Measurements from ENCODE around the gene KCNF1. TPM values are rescaled to one million over a fixed set of nuclear protein-coding genes. Genes with fewer than 3 reads are reported as not detected.
"Not testable (repeated sequence)": the region's sequence is repeated elsewhere in the genome, so short reads cannot be mapped to it uniquely, and the experiment has no call there.

Gene KCNF1
- polyA plus RNA-seq, 5 donors = 1.0 to 2.9 (median 1.3) TPM

DNA sequence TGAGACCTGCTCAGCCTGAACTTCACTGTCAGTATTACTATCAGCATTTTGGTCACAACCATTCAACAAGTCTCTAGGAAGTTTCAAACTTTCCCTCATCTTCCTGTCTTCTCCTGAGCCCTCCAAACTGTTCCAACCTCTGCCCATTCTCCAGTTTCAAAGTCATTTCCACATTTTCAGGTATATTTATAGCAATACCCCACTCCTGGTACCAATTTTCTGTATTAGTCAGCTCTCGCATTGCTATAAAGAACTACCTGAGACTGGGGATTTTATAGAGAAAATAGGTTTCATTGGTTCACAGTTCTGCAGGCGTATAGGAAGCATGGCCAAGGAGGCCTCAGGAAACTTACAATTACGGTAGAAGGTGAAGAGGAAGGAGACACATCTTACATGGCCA, 27.3 kb downstream of the KCNF1 start:
- DNase-seq = no peak

DNA sequence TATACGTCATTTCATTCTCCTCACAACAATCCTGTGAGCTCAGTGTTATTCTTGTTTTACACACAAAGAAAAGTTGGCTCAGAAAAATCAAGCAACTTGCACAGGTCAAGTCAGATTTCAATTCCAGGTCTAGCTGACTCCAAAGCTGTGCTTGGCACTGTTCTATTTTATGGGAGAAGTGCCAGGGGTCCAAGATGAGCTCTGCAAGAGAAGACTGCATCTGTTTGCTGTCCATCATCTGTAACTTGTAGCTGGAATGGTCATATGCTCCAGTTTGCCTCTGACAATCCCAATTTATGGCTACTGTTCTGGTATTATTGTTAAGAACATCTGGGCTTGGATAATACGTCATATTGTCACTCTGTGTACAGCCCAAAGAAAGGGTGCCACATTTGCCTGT, 28.9 kb downstream of the KCNF1 start:
- no peak for DNase-seq

DNA sequence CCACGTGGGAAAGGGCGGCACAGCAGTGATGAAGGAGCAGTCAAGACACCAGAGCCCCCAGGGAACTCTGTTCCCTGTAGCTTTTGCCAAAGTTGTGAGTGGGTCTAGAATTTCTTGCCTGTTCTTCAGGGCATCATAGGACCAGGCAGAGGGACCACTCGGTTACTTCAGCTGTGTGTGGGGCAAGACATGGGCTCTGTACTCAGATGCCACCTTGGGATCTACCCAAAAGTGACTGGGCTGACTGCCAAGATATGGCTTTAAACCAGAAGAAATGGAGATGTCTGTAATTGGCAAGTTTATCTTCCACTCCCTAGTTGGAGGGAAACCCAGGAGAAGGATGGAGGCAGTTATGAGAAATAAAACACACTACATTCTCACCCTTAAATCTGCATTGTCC, 29.6 kb downstream of the KCNF1 start:
- DNase-seq = no peak

DNA sequence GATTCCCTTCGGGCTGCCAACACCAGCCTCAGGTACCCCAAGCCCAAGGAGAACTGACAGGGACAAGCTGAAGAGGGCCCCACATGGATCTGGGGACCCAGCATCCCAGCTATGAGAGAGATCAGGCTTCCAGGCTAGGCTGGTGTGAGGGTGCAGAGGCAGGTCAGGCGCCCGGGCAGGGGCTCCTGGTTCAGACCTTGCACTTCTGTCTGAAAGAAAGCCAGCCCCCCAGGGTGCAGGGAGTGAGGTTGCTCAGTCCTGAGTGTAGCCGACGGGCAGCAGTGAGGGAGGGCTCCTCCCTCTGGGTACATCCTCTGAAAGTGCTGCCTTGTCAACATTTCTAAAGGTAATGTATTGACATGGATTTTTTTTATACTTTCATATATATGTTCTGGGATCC, 33.1 kb downstream of the KCNF1 start:
- DNase-seq = no peak

DNA sequence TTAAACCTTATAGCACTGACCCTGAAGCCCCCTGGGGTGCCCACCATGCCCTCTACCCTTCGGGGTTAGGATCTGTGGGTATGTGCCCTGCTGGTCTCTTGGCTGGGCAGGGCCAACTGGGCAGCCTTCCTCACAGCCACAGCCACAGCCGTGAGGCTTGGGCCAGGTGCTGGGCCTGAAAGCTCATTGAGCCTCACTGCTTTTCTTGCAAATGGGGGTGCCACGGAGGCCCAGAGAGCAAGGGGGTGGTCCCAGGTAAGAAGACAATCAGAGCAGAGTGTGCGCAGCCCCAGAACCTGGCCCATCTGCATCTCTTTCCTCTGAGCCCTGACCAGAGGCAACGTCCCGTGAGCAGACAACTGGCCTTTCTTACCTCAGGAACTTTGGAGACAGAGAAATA, 34.7 kb downstream of the KCNF1 start:
- DNase-seq = no peak

DNA sequence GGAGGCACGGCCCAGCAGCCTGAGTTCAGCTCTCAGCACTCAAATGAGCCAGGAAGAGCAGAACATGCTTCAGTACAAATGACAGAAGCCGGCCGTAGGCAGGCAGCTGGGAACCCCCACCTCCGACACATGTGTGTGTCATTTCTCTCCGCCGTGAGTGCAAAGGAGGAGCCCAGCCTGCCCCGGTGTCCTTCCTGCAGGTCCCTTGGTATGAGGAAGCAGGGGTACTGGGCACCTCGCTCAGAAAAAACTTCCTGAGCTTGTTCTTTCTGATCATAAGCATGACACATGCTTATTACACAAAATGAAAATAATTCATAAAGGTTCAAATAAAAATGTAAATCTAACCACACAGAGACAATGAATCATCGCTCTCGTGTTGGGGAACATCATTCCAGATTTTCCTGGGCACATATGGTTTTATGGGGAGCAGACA, 35.3 kb downstream of the KCNF1 start:
- DNase-seq = no peak

DNA sequence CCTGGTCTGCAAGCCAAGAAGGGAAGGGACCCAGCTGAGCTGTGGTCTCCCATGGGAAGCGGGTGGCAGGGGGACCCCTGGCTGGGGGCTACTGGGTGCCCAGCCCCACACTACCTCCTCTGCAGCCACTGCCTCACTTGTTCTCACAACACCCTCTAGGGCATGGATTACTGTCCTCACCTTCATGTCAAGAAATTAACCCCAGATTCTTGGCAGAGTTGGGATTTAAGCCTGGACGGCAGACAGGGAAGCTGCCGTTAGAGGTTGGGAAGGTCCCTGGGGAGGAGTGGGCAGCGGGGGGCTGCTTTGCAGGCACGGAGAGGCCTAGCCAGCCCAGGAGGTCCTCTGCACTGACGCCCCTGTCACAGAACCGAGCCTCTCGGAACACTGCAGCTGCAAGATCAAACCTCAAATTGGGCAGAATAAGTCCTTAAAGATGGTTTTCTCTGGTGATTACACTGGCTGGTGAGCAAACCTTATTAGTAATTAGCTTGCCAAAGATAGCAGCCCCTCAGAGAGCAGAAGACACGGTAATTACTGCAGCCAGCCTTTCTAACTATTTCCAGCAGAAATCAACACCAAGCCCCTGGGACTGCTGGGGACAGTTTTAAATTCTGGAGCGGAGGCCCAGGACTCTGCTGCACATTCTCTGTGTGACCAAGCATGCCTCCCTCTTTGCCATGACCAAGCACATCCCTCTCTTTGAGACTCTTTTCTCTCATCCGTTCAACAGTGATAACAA, 35.9 kb downstream of the KCNF1 start:
- no peak for DNase-seq

DNA sequence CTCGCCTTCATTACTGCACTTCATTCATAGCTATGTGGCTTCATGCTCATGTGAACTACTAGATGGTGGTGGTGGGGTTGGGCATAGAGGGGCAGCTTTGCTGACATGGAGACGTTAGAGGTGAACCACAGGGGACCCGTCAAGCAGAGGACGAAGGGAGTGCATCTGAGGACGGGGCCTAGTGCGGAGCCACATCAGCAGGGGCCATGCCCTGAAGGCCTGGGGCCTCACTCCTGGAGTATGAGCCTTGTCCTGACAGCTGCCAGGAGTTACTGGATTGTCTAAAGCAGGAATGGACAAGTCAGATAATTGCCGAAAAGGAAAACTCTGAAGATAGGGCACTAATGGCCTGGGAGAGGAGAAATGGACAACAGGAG, 36.4 kb downstream of the KCNF1 start:
- no peak for DNase-seq

DNA sequence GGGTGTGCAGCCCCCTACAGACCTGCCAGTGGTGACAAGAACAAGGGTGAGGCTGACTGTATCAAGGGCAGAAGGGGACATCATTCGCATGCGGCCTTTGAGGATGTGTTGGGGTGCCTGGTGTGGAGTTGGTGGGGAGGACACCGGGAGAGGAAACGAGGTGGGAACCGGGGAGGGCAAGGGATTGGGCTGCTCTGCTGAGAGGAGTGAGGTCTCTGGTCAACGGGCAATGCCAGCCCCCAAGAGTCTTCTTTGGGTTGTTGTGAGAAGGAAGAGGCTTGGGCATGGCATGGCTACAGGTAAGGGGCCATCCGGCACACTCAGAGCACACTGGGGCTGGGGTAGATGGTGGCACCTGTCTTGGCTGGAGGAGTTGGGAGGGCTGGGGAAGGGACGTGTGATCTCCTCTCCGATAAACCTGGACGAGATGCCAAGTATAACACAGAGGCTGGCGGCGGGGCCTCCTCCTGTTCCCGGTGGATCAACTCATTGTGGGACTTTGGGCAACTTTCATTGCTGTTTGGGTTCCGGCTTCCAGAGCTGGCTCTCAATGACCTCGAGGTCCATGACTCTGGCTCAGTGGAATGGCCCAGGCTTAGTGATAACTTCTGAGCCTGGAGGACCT, 37.0 kb downstream of the KCNF1 start:
- DNase-seq = no peak

DNA sequence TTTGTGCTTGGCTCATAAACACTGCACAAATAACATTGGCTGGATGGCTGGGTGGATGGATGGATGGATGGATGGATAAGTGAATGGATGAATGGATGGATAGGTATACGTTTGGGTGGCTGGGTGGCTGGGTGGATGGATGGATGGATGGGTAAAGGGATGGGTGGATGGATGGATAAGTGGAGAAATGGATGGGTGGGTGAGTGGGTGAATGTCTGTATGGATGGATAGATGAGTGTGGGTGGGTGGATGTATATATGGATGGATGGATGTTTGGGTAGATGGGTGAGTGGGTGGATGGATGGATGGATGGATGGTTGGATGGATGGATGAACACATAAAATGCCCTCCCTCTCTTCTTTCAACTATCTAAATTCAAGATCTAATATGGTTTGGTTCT, 38.1 kb downstream of the KCNF1 start:
- DNase-seq = no peak

DNA sequence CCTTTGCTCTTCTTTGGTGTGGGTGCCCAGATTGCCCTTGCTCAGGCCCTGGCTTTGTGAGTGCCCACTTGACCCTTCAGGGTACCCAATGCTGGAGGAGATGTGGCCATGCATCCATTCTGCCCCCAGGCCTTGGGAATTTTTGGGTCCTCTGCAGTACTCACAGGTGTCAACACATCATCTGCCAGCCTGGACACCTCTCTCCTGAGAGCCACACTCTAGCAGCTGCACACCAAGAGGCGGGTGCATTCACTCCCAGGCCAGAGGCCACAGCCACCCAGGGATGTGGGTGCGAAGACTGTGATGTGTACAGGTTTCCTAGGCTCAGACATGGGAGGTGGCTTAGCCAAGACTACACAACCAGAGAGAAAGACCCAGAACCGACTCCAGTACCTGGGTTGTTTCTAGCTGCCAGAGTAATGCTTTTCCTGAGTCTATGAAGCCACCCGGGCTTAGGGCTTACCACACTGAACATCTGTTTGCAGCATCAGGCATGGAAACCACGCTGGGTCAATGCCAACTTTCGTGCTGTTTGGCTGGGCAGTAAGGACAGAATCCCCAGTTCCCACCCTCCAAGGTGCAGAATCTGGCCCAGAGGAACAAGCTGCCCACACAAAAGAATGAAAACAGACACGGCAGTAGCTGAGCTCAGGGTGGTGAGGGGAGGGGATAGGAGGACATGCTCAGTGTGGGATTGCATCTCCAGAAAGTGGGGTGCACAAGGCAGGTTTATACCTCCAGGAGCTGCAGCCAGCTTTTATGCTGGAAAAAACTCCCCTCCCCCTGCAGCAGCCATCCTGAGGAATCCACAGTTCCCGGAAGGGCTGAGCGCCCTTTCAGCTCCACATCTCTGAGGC, 40.1 kb downstream of the KCNF1 start:
- DNase-seq = no peak

DNA sequence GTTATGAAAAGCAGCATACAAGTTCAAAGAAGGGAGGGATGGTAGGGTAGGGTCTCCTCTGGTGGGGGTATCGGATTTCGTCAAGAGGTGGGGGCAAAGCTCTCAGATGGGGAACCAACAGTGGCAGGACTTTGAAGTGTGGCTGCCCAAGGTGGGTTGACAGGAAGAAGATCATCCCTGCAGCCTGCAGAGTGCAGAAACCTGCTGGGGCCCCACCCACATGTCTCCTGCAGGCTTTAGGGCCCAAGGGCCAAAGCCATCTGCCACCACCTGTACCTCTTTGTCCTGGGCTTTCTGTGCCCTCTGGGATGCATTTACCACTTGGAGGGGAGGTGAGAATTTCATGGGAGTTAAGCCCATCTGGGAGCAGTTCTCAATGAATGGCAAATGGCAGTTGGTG, 42.7 kb downstream of the KCNF1 start:
- DNase-seq = no peak

DNA sequence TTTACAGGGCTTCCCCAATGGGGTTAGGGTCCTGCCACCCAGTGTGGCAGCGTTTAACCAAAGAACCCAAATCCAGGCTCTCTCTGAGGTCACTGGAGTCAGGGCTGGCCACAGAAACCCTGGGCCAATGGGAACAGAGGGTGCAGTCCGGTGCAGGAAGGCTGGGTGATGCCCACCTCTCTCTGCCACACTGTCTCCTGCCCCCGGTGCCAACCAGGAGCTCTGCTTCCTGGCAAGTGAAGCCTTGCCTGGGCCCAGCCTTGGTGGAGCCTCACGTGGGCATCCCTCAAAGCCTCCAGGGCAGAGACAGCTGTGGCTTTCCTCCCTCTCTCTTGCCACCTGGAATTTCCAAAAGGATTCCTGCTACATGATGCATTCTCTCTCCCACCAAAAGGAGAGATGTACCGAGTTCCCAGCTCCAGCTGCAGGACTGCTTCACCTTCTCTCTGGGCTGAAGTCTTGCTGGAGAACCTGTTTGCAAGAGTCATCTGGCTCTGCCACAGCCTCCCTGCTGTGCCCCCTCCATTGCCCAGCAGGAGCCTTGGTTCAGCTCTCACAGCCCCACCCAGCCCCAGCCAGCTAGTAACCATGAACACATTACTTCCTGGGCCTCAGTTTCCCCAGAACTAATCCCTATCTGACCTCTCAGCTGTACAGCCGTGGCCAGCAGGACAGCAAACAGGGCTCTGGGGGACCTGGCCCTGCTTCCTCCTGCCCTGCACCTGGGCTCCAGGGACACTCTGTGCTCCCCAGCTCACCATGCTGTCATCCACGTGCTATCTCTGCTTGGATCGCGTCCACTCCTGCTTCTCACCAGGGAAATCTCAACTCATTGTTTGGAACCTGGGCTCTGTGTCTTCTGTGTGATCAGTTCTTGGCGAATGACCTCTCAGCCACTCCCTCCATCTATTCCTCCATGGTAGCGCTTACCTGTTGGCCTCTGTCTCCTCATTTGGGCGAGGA, 43.4 kb downstream of the KCNF1 start:
- no peak for DNase-seq

DNA sequence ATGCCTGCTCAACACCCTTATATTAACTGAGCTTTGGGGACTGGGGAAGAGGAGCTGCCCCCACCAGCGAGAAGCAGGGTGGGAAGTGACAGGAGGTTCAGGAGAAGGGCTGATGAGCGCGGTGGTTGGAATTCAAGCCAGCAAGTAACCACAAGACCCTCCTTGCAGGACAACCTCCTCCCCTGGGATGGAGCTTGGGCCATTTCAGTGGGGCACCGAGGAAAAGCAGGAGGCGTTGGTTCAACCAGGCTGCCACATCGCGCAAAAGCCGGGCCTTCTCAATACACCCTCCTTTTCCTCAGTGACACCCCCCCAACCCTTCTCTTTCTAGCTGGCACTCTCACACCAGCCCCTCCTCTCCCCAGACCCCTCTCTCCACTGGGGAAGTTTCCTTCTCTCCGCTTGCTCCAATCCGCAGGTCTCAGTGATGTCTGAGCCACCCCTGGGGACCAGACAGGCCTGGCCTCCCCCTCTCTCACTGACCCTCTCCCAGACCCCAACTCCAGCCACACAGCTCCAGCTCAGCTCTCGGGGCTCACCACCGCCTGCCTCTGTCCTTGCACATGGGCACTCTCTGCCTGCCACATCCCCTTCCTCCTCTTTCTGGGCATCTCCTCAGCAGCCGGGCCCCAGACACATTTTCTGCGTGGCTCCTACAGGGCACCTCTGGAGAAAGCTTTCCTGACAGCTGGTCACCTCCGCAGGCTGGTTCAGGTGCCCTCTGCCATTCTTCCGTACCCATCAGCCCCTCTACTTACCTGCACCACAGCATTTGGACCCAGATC, 44.5 kb downstream of the KCNF1 start:
- no peak for DNase-seq

DNA sequence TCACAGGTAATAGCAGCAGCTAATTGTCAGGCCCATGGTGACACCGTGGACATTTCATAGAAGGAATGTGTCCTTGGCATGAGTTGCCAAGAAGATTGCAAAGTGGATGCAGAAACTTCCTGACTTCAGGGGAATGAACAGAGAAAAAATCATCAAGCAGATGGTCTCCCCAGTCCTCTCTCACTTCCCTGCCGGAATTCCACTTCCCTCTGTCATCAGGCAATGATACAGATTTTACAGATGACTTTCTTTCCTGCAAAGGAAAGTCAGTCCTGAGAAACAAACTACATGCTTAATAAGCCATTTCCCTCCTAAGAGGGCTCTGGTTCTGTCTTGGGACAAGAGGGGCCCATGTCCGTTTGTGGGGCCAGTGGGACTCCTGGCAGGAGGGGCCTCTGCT, 45.7 kb downstream of the KCNF1 start:
- no peak for DNase-seq

DNA sequence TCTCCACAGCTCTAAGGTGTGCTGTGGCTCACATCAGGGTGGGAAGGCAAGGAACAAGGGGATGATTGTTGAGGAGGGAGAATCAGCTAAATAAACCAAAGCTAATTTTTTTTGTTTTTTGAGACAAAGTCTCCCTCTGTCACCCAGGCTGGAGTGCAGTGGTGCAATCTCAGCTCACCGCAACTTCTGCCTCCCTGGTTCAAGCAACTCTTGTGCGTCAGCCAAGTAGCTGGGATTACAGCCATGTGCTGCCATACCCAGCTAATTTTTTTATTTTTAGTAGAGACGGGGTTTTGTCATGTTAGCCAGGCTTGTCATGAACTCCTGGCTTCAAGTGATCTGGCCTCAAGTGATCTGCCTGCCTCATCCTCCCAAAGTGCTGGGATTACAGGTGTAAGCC, 46.7 kb downstream of the KCNF1 start:
- not testable (repeated sequence) for DNase-seq

DNA sequence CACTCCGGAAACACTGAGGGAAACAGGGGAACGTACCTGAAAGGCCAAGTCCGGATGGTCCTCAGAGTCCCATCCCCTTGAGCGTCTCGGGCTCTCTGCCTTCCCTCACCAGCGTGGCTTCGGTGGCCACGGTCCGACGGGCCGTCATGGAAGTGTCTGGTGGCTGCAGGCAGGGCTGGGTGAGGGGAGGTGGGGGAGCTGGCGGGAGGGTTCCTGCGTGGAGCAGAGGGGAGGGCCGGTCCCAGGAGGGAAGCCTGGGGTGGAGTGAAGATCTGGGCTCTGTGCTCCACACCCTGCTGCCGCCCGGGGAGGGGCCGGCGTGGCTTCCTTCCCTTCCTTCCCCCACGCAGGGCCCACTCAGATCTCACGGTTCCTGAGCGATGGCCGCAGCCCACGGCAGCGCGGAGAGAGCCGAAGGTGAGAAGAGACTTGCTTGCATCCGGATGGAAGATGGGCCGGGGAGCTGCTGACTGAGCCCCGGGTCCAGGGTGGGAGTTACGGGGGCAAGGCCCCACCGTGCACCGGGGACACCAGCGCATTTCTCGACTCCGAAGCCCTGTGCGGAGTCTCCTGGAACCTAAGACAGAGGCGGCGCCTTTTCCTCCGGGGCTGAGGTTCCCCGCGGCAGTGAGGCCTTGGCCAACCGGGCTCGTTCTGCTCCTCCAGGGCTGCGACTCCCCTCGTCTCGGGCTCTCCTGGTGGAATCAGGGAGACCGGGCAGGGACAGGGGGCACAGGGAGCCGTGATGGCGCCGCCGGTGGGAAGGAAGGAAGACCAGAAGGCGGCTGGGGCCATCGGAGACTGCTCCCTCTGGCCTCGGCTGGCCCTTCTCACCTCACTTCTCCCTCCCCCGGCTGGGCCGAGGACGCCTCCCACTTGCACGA, 49.1 kb downstream of the KCNF1 start:
- DNase-seq = no peak

DNA sequence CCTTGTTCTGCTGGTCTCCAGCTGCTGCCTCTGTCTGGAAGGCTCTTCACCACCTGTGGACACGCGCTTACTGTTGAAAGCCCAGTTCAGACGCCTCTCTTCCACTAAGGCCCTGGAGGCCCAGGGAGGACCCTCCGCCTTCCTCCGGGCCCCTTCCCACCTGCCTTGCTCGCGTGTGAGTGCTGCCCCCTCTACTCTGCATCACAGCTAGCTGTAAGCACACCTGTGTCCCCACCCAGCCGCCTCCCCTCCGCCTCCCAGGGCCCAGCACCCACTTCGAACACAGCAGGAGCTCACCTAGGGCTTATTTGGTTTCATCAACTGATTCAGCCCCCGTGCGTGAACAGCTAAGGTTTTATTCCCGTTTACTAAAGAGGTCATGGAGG, 49.7 kb downstream of the KCNF1 start:
- DNase-seq = no peak

DNA sequence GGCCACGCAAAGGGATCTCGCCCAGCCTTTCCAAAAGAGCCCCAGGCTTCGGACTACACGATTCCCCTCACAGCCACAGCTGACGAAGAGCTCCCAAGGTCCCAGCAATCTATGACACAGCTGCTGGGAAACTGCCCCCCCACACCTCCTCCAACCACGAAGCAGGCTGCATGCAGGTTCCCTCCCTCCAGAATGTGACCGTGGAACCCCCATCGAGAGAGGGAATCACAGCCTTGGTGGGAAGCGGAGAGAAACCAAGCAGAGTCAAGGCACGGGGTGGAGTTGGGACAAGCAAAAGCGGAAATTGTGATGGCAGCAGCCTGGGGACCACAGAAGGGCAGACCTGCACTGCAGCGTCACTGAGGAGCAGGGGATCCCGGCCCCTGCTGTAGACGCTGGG, 50.3 kb downstream of the KCNF1 start:
- DNase-seq = no peak

DNA sequence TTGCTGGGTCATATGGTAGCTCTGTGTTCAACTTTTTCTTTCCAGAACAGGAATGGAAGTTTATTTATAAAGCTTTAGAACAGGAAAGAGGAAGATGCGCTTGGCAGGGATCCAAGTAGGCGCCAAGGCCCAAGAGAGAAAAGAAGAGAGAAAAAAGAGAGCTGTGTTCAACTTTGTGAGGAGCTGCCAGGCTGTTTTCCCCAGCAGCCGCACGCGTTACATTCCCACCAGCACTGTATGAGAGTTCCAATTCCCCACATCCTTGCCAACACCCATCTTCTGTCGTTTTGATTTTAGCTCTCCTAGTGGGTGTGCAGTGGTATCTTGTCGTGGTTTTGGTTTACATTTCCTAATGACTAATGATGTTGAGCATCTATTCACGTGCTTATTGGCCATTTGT, 51.4 kb downstream of the KCNF1 start:
- DNase-seq = no peak

Measured in right lung (tissue), 5 donors.